HepG2 (cell line): ENCODE data around the gene TMED6. TPM values are rescaled to one million over a fixed set of nuclear protein-coding genes. Genes with fewer than 3 reads are reported as not detected.

Experiments used
- DDIT3 ChIP-seq: sonication (generic); formaldehyde crosslinking; IDR thresholded peaks from 2 replicates; pipeline ENCODE4 v1.4.0; 2020; ENCODE audit warnings: mild to moderate bottlenecking, missing genetic modification reagents
- ERF ChIP-seq: IDR thresholded peaks from 2 replicates; pipeline ENCODE4 v1.6.1; 2018; ENCODE audit warnings: missing biosample characterization, missing genetic modification reagents
- FOXP1 ChIP-seq, 2 experiments: fragments of 450-650 bp in 1 of 2; IDR thresholded peaks; 2 replicates each; pipeline ENCODE4 v1.6.1; 2017 to 2018; ENCODE audit warnings: antibody characterized with exemption in 1 of 2
- KDM4B ChIP-seq: sonication (generic); formaldehyde crosslinking; IDR thresholded peaks from 2 replicates; pipeline ENCODE4 v1.4.0; 2020; ENCODE audit warnings: missing genetic modification reagents
- MED13 ChIP-seq: sonication (generic); formaldehyde crosslinking; IDR thresholded peaks from 2 replicates; pipeline ENCODE4 v1.5.0; 2020; ENCODE audit warnings: missing genetic modification reagents
- MEF2D ChIP-seq: sonication (generic); formaldehyde crosslinking; IDR thresholded peaks from 2 replicates; pipeline ENCODE4 v1.5.1; 2020; ENCODE audit warnings: mild to moderate bottlenecking, missing genetic modification reagents
- MYC ChIP-seq: sonication (generic); formaldehyde crosslinking; IDR thresholded peaks from 2 replicates; pipeline ENCODE4 v1.9.0; 2021; ENCODE audit warnings: missing genetic modification reagents, borderline replicate concordance
- PPARG ChIP-seq: conservative IDR thresholded peaks from 2 replicates; pipeline ENCODE4 v1.6.1; 2016; ENCODE audit warnings: missing biosample characterization, missing genetic modification reagents
- RAD21 ChIP-seq: fragments of 450-650 bp; formaldehyde crosslinking; IDR thresholded peaks from 2 replicates; pipeline ENCODE4 v1.5.0; 2020; ENCODE audit warnings: mild to moderate bottlenecking
- RBAK ChIP-seq: sonication (generic); formaldehyde crosslinking; IDR thresholded peaks from 2 replicates; pipeline ENCODE4 v1.5.1; 2020; ENCODE audit warnings: mild to moderate bottlenecking, missing genetic modification reagents
- RBM22 ChIP-seq: fragments of 200-400 bp; formaldehyde crosslinking; optimal IDR thresholded peaks from 2 replicates; pipeline ENCODE3; 2017; ENCODE audit warnings: mild to moderate bottlenecking, low read length, moderate library complexity
- ZBTB14 ChIP-seq: sonication (generic); formaldehyde crosslinking; IDR thresholded peaks from 2 replicates; pipeline ENCODE4 v1.4.0; 2020; ENCODE audit warnings: missing genetic modification reagents
- ZBTB20 ChIP-seq: sonication (generic); formaldehyde crosslinking; IDR thresholded peaks from 2 replicates; pipeline ENCODE4 v1.8.1; 2023; ENCODE audit warnings: missing genetic modification reagents, low read depth, mild to moderate bottlenecking, borderline replicate concordance
- ZBTB4 ChIP-seq: sonication (generic); formaldehyde crosslinking; IDR thresholded peaks from 2 replicates; pipeline ENCODE4 v1.4.0; 2020; ENCODE audit warnings: missing genetic modification reagents, mild to moderate bottlenecking, borderline replicate concordance
- ZC3H4 ChIP-seq: sonication (generic); formaldehyde crosslinking; IDR thresholded peaks from 2 replicates; pipeline ENCODE4 v1.4.0; 2020; ENCODE audit warnings: missing genetic modification reagents, borderline replicate concordance
- ZFP91 ChIP-seq: sonication (generic); formaldehyde crosslinking; IDR thresholded peaks from 2 replicates; pipeline ENCODE4 v1.9.0; 2022; ENCODE audit warnings: missing genetic modification reagents, mild to moderate bottlenecking, borderline replicate concordance
- ZNF17 ChIP-seq: sonication (generic); formaldehyde crosslinking; IDR thresholded peaks from 2 replicates; pipeline ENCODE4 v1.5.0; 2020; ENCODE audit warnings: mild to moderate bottlenecking, missing genetic modification reagents
- ZNF274 ChIP-seq: sonication (generic); formaldehyde crosslinking; IDR thresholded peaks from 2 replicates; pipeline ENCODE4 v1.5.1; 2020; ENCODE audit warnings: mild to moderate bottlenecking, missing genetic modification reagents
- ZNF329 ChIP-seq: sonication (generic); formaldehyde crosslinking; IDR thresholded peaks from 2 replicates; pipeline ENCODE4 v1.9.0; 2021; ENCODE audit warnings: low read depth, mild to moderate bottlenecking, missing genetic modification reagents
- polyA plus RNA-seq, 8 experiments: library from polyadenylated mRNA; depleted of rRNA in 3 of 8; stranded (reverse) in 7 of 8; unstranded in 1 of 8; fragments of >200 nt; fragmentation: Illumina TruSeq in 4 of 8; extraction: Trizol in 4 of 8; gene quantifications; 2 replicates each; pipeline versions ENCODE4 v1.2.1 to v1.2.3, GENCODE V29; 2011 to 2016; ENCODE audit warnings: low read depth in 4 of 8, missing spikeins in 1 of 8, mixed read lengths in 1 of 8; ENCODE audit not compliant: insufficient read depth in 1 of 8
- total RNA-seq, 5 experiments: library from RNA; depleted of rRNA; stranded (reverse); fragments of >200 nt; fragmentation: Illumina TruSeq; extraction: Trizol; gene quantifications; 2 replicates each; pipeline ENCODE4 v1.2.3, GENCODE V29; 2016; ENCODE audit warnings: low read depth in 1 of 5
- TF ChIP-seq, protein P1 (sequence below): sonication (generic); formaldehyde crosslinking; IDR thresholded peaks from 2 replicates; pipeline ENCODE4 v1.8.1; 2023; ENCODE audit warnings: mild to moderate bottlenecking, missing genetic modification reagents
- TF ChIP-seq, protein P2 (sequence below), 2 experiments: fragments of 450-650 bp in 1 of 2; sonication (generic) in 1 of 2; formaldehyde crosslinking; IDR thresholded peaks; 2 replicates each; pipeline versions ENCODE4 v1.5.0 to v1.8.0; 2020 to 2022; ENCODE audit warnings: mild to moderate bottlenecking in 1 of 2, missing genetic modification reagents in 1 of 2

Gene TMED6
- total and polyA plus RNA-seq, 2 of the 13 experiments (the other 11 are each of a cell fraction or from before 2014, with no cell fraction given) = 9.8 to 14.4 TPM

GRCh38 chr16:69397821-69398521, 46.4 kb upstream of the TMED6 start (continued):
- TF ChIP-seq ZBTB4 (CRISPR knock-in tag) = peak; percentile 69
- no peak for TF ChIP-seq ZNF329 (CRISPR knock-in tag)
- no peak for TF ChIP-seq MEF2D (CRISPR knock-in tag)
- TF ChIP-seq RAD21 (CRISPR knock-in tag) = peak; percentile 81
- TF ChIP-seq ERF = peak; percentile 88
- peak; percentile 65; the same call in 1 of the 2 replicates for TF ChIP-seq KDM4B (CRISPR knock-in tag)
- TF ChIP-seq ZFP91 (CRISPR knock-in tag) = no peak; the same call in 1 of the 2 replicates
- no peak for TF ChIP-seq RBM22
- TF ChIP-seq ZC3H4 (CRISPR knock-in tag) = no peak
- no peak for TF ChIP-seq DDIT3 (CRISPR knock-in tag)
- peak; percentile 51; the same call in 1 of the 2 replicates for TF ChIP-seq RBAK (CRISPR knock-in tag)
- TF ChIP-seq, protein P1, sequence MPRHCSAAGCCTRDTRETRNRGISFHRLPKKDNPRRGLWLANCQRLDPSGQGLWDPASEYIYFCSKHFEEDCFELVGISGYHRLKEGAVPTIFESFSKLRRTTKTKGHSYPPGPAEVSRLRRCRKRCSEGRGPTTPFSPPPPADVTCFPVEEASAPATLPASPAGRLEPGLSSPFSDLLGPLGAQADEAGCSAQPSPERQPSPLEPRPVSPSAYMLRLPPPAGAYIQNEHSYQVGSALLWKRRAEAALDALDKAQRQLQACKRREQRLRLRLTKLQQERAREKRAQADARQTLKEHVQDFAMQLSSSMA (CRISPR knock-in tag) = peak; percentile 34; the same call in 1 of the 2 replicates
- TF ChIP-seq MYC (CRISPR knock-in tag) = no peak
- no peak for TF ChIP-seq FOXP1 (IDR thresholded peaks at IDR 0.05)
- TF ChIP-seq FOXP1 (CRISPR knock-in tag; IDR thresholded peaks at IDR 0.05) = peak; percentile 79
- 0 out of 2 replicates have a peak, but pooled peaks have one; percentile 10 for TF ChIP-seq MED13
- TF ChIP-seq PPARG (CRISPR knock-in tag) = 0 out of 2 replicates have a peak, but pooled peaks have one; percentile 32
- TF ChIP-seq ZNF274 (CRISPR knock-in tag) = no peak; the same call in 1 of the 2 replicates
- no peak for TF ChIP-seq ZBTB14
- TF ChIP-seq ZNF17 (CRISPR knock-in tag) = 0 out of 2 replicates have a peak, but pooled peaks have one; percentile 32
- no peak for TF ChIP-seq ZBTB20 (CRISPR knock-in tag)
- TF ChIP-seq, protein P2, sequence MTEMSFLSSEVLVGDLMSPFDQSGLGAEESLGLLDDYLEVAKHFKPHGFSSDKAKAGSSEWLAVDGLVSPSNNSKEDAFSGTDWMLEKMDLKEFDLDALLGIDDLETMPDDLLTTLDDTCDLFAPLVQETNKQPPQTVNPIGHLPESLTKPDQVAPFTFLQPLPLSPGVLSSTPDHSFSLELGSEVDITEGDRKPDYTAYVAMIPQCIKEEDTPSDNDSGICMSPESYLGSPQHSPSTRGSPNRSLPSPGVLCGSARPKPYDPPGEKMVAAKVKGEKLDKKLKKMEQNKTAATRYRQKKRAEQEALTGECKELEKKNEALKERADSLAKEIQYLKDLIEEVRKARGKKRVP (CRISPR knock-in tag; IDR thresholded peaks at IDR 0.05) = 0 out of 4 replicates have a peak, but pooled peaks of 1 of the 2 experiments have one; percentile 29
